EL (cell line): ENCODE measurements around the gene SPRED2.

ENCODE experiments used
- DNase-seq: peaks from one replicate; pipeline ENCODE4 v3.0.0-alpha.2; 2016

The SPRED2 gene

DNA sequence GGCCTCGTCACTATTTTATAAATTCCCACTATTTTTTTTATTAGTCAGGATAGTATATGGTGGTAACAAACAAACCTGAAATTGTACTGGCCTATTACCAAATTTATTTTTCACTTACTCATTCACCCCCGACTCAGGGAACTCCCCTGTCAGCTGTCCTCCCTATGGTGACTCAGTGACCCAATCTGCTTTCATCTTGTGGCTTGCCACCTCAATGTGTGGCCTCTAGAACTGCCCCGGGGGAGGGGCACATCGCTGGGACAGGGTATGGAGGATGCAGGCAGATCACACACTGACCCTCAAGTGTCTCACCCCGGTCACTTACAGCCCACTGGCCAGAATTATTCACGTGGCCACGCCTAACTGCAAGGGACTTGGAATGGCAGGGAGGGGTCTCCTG, 133.2 kb downstream of the SPRED2 start:
- DNase-seq, result peak; percentile 59

DNA sequence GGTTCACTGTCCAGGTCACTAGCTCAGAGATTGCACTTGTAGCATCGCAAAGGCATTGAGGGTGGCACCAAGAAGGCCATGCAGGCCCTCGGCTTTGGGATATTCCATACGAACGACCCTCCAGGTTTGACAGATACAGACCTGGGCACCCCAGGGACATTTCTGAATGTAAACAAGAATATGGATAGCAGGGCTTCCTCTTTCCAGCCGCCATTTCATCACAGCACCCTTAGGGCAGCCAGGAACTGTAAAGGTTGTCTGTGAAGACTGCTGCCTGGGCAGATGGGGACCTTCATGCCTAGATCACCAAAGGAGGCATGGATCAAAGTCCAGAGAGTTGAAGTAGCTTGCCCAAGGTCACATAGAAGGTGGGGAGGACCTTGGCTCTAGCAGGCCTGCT, 134.3 kb downstream of the SPRED2 start:
- no peak for DNase-seq

DNA sequence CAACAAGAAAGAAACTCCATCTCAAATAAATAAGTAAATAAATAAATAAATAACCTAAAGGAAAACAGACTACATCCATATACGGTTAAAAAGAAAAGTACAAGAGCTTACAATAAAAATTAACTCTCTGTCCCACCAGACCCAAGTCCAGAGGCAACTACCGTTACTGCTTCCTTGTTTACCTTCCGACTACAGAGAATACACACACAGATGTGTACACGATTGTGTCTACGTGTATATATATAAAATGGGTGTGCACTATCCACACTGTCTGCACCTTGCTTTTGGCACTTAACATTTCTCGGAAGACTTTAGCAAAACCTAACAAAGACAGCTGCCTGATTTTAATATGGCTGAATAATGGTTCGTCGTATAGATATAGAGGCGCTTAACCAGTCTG, 134.9 kb downstream of the SPRED2 start:
- DNase-seq, result no peak

DNA sequence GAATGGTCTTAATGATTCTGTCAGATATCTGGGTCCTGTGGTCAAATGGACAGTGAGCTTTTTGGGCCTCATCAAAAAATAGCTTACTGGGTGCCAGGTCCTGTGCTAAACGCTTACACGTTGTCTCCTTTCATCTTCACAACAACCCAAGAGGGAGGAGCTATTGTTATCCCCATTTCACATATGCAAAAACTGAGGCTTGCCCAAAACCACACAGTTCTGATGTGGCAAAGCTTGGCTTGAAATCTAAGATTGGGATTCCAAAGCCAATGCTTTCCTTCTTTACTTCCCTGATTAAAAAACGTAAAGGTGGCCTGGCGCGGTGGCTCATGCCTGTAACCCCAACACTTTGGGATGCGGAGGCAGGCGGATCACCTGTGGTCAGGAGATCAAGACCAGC, 135.4 kb downstream of the SPRED2 start:
- DNase-seq, result no peak

DNA sequence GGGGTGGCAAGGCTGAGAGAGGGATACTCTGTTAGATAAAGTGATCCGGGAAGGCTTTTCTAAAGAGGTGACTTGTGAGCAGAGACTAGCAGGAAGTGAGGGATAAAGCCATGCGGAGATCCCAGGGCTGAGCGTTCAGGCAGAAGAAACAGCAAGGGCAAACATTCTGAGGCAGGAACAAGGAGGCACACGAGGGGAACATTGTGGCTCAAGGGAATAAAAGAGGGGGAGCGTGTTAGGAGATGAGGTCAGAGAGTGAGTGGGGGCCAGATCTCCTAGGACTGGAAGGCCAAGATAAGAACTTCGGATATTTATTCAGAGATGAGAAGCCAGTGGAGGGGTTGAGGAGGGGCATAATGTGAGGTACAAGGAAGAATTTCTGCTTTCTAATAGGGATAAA, 137.7 kb downstream of the SPRED2 start:
- DNase-seq, result no peak

DNA sequence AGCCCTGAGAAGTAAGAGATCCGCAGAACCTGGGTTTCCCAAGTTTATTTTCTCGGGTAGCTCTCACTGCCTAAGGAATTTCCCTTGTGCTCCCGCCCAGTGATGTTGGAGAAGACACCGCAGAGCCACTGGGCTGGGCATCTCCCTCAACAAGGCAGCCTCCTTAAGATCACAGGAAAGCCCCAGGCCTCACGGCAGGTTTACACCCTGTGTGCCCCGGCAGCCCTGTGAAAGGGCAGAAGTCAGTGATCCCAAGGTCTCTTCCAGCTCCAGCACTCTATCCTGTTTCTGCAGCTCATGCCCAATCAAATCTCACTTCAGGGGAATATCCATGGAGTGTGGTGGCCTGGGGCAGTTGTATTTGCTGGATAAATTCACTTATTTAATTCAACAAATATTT, 138.3 kb downstream of the SPRED2 start:
- DNase-seq, result no peak

DNA sequence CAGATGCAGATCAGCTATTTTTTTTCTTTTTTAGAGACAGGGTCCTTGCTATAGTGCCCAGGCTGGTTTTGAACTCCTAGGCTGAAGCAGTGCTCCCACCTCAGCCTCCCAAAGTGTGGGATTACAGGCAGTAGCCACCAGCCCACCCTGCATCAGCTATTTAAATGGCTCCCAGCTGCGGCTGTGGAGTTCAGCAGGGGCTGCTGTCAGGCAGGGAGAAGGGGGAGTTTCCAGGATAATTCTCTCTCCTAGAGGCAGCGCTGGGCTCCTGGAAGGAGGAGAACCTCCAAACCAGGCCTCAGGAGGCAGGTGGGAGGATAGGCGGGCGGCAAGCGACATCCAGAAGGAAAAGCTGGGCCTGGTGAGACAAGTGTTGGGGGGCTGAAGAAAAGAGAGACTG, 139.0 kb downstream of the SPRED2 start:
- no peak for DNase-seq

DNA sequence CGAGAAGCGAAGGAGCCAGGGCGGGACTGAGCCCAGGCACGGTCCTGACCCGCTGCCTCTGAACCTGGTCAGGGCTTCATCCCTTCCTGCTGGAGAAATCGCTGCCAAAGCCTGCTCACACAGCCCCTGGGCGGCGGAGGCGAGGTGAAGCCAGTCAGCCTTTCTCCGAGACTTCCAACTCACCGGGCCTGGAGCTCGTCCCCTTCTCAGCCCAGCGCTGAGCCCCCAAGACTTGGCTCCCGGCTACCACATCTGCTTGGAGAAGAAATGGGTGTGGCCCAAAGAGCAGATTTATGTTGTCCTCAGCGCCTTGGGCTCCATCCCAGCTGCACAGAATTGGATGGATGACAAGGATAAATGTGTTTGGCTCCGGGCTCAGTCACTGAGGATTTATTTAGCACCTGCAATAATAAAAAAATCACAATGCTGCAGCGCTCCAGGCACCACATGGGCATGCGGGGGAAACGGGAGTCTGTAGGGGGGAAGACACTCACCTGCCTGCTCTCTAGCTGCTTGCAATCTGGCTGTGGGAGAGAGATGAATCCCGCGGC, 139.9 kb downstream of the SPRED2 start:
- no peak for DNase-seq

DNA sequence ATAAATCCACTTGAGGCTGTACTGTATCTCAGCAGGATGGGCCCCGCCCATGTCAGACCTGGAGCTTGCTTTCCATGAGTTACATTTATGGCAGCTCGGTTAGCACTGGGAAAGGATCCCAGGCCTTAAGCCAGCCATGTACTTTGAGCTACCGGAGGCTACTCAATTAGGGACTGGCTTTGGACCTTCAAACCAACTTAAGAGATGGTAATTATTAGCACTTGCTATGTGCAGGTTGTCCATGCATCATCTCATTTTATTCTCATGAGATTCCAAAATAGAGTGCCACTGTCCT, 140.3 kb downstream of the SPRED2 start:
- DNase-seq, result no peak

DNA sequence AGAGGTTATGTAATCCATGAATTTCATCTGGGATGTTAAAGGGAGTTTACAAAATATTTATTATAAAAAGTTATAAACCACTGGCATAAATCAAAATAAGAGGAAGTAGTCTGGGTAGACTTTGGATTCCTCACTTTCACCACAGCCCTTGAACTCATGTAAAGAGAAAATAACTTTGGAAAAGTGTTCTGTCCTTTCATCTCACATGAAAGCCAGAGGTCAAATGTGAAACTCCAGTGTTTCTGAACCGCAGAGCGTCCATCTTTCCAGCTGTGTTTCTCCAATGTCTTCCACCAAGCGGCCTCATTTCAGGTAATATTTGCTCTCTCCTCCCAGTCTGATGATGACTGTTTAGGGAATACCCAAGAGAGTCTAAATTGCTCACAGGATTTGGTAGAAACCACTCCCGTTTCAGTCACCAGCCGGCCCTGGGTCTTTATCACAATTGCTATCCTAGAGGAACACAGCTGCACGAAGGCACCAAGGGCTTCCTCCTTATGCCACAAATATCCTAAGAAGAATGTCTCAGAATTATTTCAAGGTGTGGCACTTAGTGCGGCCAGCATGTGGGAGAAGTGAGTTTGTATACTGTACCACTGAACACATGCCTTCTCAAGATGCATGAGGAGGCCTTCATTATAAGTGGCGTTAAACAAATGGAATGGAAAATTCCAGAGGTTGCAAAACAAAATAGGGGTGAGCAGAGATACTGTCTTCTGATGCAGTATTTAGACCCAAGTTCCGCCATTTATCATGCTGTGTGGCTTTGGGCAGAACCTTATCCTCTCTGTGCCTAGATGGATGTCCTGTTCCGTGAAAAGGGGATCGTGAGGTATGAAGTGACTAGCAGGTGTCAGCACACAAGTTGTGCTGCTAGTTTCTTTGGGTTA, 140.9 kb downstream of the SPRED2 start:
- no peak for DNase-seq

DNA sequence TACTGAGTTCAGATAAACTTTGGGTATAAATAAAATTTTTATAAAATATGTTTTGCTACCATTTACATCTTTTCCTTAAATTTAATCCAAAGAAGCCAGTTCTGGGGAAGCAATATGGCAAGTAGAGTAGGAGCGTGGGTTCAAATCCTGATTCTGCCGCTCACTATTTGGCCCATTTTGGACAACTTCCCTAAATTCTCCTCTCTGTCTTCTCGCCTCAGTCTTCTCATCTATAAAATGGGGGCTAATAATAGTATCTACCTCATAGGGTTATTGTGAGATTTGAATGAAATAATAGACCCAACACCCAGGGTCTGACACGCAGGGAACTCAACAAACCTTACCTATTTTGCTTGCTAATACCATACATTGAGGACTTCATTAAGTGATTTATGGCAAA, 145.0 kb downstream of the SPRED2 start:
- DNase-seq, result no peak

DNA sequence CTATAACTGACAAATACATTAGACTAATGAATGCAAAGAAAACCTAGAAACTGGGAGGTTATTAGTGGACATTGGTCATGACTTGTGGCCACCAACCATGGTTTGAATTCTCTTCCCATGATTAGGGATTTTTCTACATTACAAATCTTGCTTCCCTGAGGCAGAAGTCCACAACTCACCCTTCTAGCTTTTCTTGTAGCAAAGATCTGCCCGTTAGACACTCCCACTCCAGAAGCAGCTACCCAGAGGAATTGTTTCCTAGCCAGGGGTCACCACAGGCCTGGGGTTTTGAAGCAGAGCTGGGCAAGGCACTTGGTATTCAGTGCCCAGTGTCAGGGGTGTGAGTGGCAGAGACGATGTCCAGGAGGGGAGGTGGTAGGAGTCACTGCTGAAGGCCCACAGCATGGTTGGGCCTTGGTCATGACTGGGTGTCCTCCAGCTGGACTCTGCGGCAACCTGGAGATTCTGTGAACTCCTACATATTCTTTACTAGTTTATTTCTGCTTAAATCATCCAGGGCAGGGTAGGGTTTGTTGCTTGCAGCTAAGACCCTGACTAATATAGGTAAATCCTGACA, 149.8 kb downstream of the SPRED2 start:
- DNase-seq, result no peak

DNA sequence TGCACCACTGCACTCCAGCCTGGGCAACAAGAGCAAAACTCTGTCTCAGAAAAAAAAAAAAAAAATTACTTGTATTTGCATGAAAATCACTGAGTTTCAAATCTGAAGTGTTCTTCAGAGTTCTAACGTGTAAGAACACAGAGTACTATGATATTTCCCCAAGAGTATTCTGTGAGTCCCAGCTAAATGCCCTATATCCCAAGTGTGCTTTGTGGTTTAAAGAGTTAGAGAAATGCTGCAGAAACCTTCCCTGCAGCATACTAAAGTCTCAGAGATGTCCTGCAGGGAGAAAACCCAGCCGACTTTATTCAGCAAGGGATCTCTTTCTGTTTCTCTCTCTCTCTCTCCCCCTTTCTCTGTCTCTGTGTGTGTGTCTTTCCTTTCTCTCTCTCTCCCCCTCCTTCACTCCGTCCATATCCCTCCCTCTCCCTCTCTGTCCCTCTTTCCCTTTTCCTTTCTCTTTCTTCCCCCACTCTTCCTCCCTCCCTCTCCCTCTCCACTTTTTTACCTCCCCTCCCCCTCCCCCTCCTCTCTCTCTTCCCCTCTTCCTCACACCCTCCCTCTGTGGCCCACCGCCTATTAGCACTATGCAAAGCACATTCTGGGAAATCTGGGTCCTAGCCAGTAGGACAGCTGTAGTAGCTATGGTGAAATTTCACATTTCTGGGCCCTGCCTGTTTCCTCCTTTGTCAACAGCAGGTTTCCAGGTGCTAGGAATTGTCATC, 150.6 kb downstream of the SPRED2 start:
- no peak for DNase-seq

DNA sequence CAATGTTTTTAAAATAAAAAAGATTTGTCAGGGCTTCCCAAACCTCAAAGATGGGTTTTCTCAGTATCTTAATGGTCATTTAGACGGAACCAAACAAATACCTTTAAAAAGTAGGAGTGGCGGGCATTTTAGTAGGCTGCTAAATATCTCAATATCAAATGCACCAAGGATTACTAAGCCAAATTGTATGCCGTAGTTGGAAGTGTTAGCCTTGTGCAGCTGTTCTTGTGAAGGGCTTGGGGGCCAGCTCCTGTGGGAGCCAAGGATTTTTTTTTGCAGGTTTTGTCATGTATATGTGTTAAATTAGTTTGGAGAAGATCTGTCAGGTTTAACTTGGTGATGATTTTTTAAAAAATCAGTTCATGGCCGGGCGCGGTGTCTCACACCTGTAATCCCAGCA, 152.6 kb downstream of the SPRED2 start:
- no peak for DNase-seq

DNA sequence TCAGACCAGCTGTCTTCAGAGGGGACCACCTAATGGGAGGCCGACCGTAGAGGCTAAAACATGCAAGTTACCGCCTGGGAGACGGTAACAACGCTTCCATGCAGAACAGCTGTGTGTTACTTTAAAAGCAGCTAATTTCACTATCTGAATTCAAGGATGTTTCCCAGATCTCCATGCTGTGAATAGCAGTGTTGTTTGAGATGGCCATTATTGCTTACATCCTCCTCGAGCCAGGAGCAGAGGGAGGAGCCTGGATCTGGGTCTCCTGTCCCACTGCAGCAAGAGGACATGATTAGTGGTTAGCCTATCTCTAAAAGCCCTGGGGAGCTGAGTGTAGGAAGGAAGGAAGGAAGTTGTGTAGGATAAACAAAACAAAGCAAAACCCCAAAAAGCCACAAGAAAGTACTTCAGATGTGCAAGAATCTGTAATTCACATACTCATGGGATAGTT, 153.8 kb downstream of the SPRED2 start:
- DNase-seq, result peak; percentile 32

DNA sequence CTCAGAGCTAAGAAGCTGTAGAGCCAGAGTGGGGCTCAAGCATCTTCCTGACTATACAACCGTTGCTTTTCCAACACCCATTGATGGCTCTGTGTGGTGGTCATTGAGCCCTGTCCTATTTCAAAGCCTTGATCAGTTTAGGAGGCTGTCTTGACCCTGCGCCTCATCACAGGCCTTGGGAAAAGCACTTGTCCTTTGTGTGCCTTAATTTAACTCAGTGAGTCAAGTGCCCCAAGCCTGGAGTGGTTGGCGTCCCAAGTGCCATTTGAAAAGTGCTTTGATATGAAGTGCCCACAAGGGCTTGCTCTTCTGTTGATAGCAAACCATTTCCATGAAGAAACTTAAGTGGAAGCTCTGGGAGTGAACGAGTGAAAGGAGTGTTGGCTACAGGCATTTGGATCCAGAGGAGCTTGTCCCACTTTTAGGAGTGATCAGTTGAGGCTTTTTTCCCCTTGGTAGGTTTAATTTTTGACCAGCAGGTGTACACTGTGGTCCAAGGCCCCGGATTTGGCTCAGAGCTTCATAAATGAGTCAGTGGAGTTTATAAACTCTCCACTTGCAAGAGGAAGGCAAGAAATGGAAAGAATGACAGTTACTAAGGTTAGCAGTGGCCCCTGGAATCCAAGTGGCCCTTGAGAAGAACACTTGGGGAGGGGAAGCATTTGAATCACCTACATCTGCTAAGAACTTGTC, 154.5 kb downstream of the SPRED2 start:
- no peak for DNase-seq

DNA sequence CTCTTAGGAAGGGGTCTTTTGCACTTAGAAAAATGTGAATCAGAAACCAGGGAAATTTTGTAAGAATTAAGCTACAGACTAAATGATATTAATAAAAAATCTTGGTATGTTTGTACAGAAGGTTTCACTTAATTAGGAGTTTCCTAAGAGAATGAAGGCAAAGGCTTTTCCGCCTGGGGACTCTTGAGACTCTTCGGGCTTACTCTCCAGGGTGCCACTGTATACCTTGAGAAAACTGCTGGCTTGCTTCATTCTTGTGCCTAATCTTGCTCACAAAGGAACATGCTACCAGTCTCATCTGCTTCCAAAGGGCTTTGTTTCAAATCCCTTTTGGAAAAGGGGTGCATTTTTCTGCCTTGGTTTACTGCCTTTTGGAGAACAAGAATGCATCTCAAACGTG, 155.3 kb downstream of the SPRED2 start:
- no peak for DNase-seq

DNA sequence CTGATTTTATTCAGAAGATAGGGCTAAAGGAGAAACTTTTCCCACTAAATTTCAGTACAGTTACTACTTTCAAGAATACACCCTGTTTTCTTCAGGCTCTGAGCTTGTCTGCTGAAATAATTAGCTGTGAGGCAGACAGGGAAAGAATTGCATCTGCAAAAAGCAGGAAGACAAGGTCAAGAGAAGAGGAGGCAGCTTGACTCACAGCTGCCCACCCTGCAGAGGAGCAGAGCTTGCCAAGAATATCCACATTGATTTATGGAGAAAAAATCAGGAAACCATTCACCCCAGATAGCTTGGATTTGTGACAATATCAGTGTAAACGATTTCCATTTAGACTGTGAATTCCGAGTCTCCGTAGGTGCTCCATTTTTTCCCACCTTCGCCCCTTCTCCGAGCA, 155.8 kb downstream of the SPRED2 start:
- no peak for DNase-seq

DNA sequence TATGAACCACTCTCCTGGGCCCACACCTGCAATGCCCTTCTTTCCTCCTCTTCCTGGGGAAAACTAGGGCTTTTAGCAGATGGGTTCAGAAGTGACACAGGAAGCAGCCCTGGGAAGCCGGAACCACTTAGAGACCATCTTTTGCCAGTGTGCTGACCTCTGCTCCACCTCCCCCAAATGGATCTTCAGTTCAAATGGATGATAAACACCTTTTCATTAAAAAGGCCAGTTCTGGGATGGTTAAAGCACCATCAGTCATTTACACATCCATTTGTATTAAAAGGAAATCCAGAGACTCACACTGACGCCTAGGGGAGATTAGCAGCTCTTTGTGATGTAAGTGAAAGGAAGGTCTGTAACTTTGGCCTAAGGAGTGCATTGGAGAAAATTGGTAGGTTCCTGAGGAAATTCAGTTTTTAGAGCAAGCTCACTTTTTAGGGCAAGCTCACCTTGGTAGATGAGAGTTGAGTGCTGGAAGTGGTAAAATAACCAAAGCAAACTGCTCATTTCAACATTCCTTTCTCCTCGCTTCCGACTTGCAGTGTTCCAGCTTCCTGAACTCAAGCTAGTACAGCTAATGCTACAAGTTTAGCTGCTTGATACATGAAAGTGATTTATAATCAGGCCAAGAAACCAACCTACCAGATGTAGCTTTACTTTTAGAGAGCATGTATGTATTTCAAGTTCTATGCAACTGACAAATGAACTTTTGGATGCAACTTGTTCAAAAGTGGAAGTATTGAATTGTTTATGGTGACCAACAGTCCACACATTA, 157.1 kb downstream of the SPRED2 start:
- no peak for DNase-seq

DNA sequence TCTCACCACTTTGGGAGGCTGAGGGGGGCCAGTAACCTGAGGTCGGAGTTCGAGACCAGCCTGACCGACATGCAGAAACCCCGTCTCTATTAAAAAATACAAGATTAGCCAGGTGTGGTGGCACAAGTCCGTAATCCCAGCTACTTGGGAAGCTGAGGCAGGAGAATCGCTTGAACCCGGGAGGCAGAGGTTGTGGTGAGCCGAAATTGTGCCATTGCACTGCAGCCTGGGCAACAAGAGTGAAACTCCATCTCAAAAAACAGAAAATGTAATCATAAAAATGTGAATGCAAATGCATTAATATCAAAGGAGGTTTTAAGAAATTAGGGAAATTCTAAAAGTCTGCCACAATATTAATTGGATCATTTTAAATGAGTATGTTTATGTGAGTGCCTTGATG, 159.1 kb downstream of the SPRED2 start:
- DNase-seq, result no peak

DNA sequence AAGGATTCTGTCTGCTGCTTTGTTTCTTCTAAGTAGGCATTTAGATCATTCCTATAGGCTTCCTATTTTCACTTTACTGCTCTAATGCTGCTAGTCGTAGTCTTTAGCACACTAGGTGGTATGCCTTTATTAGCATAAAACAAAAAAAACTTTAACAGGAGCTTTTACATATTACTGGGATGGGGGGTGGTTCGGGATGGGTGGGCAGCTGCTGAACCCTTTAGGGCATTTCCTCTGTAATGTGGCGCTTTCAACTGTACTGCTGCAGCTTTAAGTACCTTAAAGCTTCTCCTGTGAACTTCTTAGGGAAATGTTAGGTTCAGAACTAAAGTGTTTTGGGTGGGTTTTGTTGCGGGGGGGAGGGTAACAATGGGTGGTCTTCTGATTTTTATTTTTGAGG, 163.4 kb downstream of the SPRED2 start:
- DNase-seq, result no peak

DNA sequence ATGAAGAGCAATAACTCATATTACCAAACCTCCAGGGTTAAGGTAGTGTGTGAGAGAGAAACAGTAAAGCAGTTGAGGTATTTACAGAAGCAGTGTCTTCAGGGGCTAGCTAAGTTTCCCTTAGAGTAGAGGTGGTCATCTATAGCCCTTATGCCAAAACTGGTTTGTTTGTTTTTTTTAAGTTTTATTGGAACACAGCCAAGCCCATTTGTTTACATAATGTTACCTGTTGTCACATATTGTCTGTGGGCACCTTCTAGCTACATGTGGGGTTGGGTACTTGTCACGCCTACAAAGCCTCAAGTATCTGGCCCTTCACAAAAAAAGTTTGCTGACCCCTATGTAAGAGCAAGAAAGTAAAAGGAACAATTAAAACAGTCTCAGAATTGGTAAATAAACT, 165.4 kb downstream of the SPRED2 start:
- DNase-seq, result no peak

DNA sequence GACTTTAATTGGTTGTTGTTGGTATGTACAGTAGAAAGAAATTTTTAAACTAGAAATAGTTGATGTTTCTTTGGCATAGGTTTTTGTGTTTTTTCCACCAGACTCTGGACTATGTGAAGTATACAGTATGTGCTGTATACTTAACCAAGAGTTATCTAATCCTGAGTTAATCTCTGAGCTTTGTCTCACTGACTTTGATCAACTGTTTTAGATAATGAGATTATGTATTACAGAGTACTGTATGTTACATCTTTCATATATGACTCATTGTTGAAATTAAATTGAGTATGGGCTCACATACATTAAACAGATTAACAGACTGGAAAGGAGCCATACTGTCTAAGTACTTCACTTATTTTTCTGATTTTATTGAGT, 166.7 kb downstream of the SPRED2 start:
- no peak for DNase-seq
